ENCODE measurements around the gene DLGAP1. TPM values are rescaled to one million over a fixed set of nuclear protein-coding genes. Genes with fewer than 3 reads are reported as not detected.

The DLGAP1 gene
- total RNA-seq, 4 donors from 2014 or later, result 0.22 to 1.5 (median 0.56) TPM

- no peak overlapping the region for H3K27ac ChIP-seq
- ATAC-seq, result no peak
- H3K27me3 ChIP-seq, result no peaks in the 10 kb centered on the region
- H3K4me1 ChIP-seq, result no peaks in the 10 kb centered on the region
- H3K36me3 ChIP-seq, result no peaks in the 10 kb centered on the region
- H3K9me3 ChIP-seq, result no peaks in the 10 kb centered on the region
- TF ChIP-seq POLR2A (IDR thresholded peaks at IDR 0.05), result no peak
- no peak for TF ChIP-seq EP300 (IDR thresholded peaks at IDR 0.05)
- TF ChIP-seq POLR2AphosphoS5 (IDR thresholded peaks at IDR 0.05), result no peak
- TF ChIP-seq CTCF (IDR thresholded peaks at IDR 0.05), result no peak
- H3K4me3 ChIP-seq, result no peak overlapping the region
Measured at GRCh38 chr18:3907955-3908354, 547.2 kb downstream of the DLGAP1 start.

GRCh38 chr18:3906116-3906750 lies 548.9 kb downstream of the DLGAP1 start:
- H3K4me1 ChIP-seq, result no peaks in the 10 kb centered on the region
- TF ChIP-seq EP300 (IDR thresholded peaks at IDR 0.05), result no peak
- TF ChIP-seq CTCF (IDR thresholded peaks at IDR 0.05), result no peak
- TF ChIP-seq POLR2A (IDR thresholded peaks at IDR 0.05), result no peak
- no peak for TF ChIP-seq POLR2AphosphoS5 (IDR thresholded peaks at IDR 0.05)
- H3K4me3 ChIP-seq, result no peak overlapping the region
- no peaks in the 10 kb centered on the region for H3K9me3 ChIP-seq
- peaks cover 4% of the 10 kb centered on the region for H3K27me3 ChIP-seq
- H3K36me3 ChIP-seq, result no peaks in the 10 kb centered on the region
- 48 to 60% methylated on average over 3 of the region's 3 CpGs for WGBS, 2 donors (ENCODE audit: low coverage in 1 of 2)
- no peak overlapping the region for H3K27ac ChIP-seq
- no peak for ATAC-seq

DNA sequence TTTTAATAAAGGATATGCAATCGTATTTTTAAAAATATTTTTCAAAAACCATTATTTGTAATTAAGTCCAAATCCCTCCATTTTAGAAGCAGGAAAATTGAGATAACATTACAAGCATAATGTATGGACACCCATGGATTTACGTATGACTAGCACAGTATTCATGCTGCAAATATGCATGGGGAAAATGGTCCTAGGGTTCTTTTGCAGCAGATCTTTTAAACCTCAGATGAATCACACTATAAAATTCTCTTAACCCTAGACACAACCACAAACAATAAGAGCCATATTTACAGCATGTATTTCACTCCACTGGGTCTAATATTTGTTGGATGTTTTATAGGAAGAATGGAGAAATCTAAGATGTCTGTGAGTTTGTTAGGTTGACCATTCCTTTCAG lies 551.8 kb downstream of the DLGAP1 start:
- Histone ChIP-seq H3K4me3 (no peak overlapping the region), H3K27me3 (peaks cover 9% of the 10 kb centered on the region), H3K4me1 (no peaks in the 10 kb centered on the region), H3K9me3 (no peaks in the 10 kb centered on the region), H3K36me3 (no peaks in the 10 kb centered on the region), H3K27ac (no peak overlapping the region)
- no peak for TF ChIP-seq CTCF (IDR thresholded peaks at IDR 0.05)
- TF ChIP-seq POLR2A (IDR thresholded peaks at IDR 0.05), result no peak
- no peak for TF ChIP-seq EP300 (IDR thresholded peaks at IDR 0.05)
- no peak for TF ChIP-seq POLR2AphosphoS5 (IDR thresholded peaks at IDR 0.05)
- WGBS, 2 donors (ENCODE audit: low coverage in 1 of 2), result 65 to 83% methylated on average over 2 of the region's 2 CpGs
- ATAC-seq, result no peak

GRCh38 chr18:3902676-3903075 lies 552.4 kb downstream of the DLGAP1 start:
- no peak for ATAC-seq
- H3K27ac ChIP-seq, result no peak overlapping the region
- WGBS, 2 donors (ENCODE audit: low coverage in 1 of 2), result 79 to 95% methylated on average over 2 of the region's 2 CpGs
- H3K27me3 ChIP-seq, result peaks cover 9% of the 10 kb centered on the region
- no peak for TF ChIP-seq POLR2A (IDR thresholded peaks at IDR 0.05)
- no peak for TF ChIP-seq CTCF (IDR thresholded peaks at IDR 0.05)
- TF ChIP-seq EP300 (IDR thresholded peaks at IDR 0.05), result no peak
- no peak for TF ChIP-seq POLR2AphosphoS5 (IDR thresholded peaks at IDR 0.05)
- H3K4me3 ChIP-seq, result no peak overlapping the region
- no peaks in the 10 kb centered on the region for H3K4me1 ChIP-seq
- H3K36me3 ChIP-seq, result no peaks in the 10 kb centered on the region
- no peaks in the 10 kb centered on the region for H3K9me3 ChIP-seq

GRCh38 chr18:3901811-3902210 lies 553.3 kb downstream of the DLGAP1 start:
- H3K4me1 ChIP-seq, result no peaks in the 10 kb centered on the region
- no peak for ATAC-seq
- TF ChIP-seq POLR2AphosphoS5 (IDR thresholded peaks at IDR 0.05) (no peak), EP300 (IDR thresholded peaks at IDR 0.05) (no peak), CTCF (IDR thresholded peaks at IDR 0.05) (no peak), POLR2A (IDR thresholded peaks at IDR 0.05) (no peak)
- no peak overlapping the region for H3K27ac ChIP-seq
- no peaks in the 10 kb centered on the region for H3K36me3 ChIP-seq
- H3K4me3 ChIP-seq, result no peak overlapping the region
- peaks cover 9% of the 10 kb centered on the region for H3K27me3 ChIP-seq
- no peaks in the 10 kb centered on the region for H3K9me3 ChIP-seq
- 93 to 100% methylated on average over 1 to 2 of the region's 2 CpGs for WGBS, 2 donors (ENCODE audit: low coverage in 1 of 2)

Data from gastroesophageal sphincter (tissue), 4 donors.